HG03521 (cell line): ENCODE measurements around the gene UACA.
"Not testable (repeated sequence)": the region's sequence is repeated elsewhere in the genome, so short reads cannot be mapped to it uniquely, and the experiment has no call there.

Experiments used
- ATAC-seq: cut with Tn5 transposase; IDR thresholded peaks from one replicate; pipeline ENCODE4 v1.9.1; 2021; ENCODE audit warnings: mild to moderate bottlenecking, moderate library complexity; ENCODE audit not compliant: unreplicated experiment

The UACA gene

DNA sequence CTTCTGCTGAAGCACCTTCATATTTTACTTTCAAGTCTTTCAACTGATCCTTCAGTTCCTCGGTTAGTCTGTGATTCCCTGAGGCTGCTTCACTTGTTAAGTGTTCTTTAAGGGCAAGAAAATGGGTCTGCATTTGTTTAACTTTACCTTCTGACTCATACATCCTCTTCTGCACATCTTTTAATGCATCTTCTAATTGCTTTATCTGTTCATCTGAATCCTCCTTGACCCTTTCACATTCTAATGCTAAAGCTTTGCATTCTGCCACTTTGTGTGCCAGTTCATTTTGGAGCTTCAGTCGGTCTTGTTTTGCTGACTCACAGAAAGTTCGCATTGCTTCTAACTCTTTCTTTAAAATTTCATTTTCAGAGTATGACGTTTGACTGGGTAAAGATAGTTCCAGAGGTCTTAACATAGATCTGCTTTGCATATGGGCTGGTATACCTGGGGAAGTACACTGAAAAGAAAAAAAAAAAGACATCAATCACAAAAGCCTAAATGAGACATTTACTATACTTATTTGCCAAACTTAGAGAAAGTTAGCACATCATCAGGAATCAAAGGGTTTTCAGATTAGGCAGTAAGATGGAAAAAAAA is 94.3 kb downstream of the UACA start:
- ATAC-seq: peak; percentile 49

DNA sequence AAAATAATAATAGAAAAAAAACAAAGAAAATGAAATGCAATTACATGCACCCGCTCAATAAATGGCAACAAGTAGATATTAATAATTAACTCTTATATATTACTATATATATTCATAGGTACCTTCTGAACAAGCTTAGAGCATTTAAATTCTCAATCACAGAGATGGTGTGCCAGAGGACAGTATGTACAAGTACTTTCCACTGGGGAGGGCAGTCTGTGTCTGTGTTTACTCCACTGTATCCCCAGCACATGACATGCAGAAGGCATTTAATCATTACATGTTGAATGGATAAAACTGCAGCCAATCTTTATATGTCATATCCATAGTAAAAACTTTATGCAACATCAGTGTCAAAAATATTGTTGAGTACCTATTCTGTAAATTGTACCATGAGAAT is 97.8 kb downstream of the UACA start:
- ATAC-seq: no peak

DNA sequence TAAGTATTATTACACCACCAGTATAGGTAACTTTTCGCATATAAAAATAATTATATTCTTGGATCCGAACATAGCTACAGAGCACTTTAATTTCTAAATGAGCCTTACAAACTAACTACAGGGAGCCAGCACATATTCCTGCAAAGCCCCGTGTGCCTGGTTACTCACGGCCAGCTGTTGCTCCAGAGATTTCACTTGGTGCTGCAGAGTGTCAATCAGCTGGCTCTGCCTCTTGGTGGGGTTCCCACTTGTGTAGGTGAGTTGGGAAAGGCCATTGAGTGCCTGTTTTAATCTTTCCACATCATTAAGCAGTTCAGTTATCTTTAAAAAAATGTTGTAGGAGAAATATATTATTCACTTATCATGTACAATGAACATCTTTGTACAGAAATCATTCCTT is 98.9 kb downstream of the UACA start:
- ATAC-seq: no peak

DNA sequence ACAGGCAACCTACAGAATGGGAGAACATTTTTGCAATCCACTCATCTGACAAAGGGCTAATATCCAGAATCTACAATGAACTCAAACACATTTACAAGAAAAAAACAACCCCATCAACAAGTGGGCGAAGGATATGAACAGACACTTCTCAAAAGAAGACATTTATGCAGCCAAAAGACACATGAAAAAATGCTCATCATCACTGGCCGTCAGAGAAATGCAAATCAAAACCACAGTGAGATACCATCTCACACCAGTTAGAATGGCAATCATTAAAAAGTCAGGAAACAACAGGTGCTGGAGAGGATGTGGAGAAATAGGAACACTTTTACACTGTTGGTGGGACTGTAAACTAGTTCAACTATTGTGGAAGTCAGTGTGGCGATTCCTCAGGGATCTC is 100.3 kb downstream of the UACA start:
- not testable (repeated sequence) for ATAC-seq

DNA sequence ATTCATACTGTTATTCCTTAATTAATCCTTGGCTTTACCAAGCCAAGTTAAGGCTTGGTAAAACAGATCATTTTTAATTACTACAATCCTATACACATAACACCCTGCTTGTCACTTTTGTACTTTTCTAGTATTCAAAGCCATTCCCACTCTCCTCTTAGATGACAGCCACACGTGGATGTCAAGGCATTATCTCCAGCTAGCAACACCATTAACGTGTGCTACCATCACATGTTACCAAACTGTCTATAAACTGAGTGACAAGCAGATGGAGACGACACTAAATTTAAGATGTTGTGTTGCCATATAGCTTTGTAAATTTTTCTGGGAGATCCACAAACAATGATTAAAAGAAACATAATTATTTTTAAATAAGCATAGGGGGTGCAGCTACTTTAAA is 103.7 kb downstream of the UACA start:
- no peak for ATAC-seq

DNA sequence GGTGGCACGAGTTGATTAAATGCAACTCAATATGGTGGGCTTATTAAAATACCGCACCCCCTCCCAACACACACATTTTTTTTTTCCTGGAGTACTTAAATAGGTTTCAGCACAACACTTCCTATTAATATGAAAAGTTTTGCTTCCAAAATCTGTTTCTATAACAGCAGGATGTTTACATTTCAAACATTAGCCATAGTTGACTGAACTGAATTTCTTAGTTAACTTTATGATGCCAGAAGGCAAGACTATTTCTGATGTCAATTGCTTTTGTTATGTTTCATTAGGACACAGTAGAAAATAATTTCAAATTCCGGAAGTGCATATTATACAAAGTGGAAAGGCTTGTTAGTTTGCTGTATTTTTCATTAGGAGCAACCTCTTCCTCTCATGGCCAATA is 104.7 kb downstream of the UACA start:
- ATAC-seq: no peak

DNA sequence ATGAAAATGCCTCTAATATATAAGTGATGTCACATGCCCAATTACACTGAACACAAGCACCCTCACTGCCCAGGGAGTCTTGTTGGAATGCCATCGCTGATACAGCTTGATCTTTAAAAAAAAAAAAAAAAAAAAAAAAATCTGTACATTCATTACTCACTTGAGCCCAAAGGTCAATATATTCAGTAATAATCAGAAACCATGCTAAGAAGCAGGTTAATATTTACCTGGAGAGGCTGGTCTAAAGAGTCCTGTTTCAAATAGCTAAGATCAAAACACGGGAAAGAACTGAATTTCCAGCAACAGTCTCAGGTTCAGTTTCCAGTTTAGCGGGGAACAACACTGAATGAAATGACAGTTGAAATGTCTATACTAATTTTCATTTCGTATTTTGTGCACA is 109.9 kb downstream of the UACA start:
- no peak for ATAC-seq

DNA sequence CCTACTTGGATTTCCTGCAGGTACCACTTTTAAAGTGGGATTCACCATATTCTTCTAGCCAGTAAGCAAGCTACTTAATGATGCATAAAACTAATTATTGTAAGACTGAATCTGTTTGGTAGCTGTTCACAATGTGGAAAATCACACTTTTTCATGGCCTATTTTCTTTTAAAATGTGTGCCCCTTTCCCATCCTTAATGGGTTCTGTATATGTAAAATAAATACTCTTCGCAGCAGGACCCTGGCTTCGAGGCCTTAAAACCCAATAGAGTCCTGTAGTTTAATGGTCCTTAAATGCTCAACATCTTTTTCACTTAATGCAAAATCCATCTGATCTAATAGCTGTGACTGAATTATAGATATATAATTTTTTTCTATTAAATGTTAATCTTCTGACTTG is 111.0 kb downstream of the UACA start:
- ATAC-seq: no peak

DNA sequence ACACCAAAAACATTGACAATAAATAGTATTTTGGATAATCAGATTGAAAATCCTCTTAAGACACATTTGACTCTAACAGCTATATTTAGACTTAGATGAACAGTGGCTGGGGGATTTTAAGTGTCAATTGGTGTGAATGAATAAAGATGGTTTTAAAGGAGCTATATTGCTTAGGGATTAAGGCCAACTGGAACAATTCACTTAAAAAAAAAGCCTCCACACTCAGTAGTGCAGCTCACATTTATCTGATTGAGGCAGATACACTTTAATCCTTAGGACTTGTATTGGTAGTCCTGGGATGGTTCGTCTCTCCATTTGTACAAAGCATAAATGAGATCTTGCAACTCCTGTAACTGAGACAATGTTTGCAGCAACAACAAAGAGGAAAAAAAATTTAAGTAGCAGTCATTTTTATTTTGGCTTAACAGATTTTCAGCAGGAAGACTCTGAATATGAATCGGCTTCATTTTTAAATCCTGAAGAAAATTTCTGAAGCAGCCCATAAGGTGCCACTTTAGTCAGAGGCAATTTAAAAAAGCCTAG is 112.0 kb downstream of the UACA start:
- ATAC-seq: no peak

DNA sequence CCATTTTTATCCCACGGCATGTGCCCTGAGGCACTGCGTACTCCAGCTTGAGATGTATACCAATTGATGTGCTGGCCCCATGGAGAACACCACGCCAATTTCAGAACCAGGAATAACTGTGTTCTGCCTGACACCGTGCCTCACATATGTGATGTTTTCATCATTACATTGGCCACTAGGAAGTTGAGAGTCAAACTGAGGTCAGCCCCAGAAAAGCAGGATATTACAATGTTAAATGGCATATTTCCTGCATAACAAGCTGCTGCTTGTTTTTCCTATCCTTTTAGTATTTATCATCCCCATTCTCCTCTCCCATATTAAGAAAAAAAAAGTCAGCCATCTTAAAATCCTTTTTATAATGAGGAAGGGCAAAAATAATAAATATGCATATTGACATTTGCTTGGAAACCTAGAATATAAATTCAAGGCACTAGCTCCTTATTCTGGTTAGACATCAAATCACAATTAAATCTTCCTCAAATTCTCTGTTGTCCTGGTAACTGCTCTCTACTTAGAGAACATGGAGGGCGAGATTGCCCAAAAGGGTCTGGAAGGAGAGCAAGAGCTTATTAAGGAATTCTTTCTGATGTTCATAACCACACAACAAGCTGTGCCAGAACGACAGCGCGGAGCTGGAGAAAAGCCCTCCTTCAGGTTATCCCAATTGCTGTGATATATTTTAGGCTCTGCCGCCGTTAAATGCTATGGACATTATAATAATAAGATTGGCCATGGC is 112.6 kb downstream of the UACA start:
- ATAC-seq: no peak

DNA sequence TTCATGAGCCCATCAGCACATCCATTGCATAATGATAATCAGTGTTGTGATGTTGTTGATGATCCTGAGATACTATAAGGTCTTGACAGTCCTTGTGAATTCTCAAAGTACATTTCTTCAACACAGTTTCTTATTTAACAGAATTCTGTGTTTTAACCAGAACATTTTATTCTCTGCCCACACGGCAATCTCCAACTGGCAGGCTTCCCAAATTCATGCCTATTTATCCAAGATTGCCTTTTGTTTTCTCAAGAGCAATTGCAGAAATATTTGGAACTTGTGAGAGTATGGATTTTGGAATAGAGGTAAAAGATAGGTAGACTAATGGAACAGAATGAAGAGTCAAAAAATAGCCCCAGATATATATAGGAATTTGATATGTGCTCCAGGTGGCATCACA is 116.0 kb downstream of the UACA start:
- no peak for ATAC-seq

DNA sequence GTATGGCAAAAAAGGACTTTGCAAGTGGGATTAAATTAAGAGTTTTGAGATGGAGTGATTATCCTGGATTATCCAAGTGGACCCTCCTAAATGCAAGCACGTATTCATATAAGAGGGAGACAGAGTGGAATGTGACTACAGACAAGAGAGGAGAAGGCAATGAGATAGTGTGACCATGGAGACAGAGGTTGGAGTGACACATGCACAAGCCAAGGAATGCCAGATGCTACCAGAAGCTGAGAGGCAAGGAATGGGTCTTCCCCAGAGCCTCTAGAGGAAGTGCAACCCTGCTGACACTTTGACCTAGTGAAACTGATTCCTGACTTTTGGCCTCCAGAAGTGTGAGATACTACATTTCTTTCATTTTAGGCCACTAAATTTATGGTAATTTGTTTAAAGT is 117.2 kb downstream of the UACA start:
- ATAC-seq: no peak

DNA sequence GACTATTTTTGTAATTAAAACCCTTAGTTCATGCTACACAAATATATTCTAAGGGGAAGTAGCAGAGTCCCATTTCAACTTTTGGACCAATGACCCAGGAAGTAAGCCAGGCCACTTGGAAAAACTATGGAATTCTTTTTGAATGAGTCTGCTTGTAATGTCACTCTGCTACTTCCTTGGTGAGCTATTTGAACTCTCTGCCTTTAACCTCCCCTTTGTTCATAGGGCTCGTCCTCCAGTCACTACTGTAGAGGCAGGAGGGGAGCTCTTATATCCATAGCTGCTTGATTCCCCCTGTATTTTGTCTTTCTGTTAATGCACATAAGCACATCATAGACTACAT is 119.6 kb downstream of the UACA start:
- ATAC-seq: no peak

DNA sequence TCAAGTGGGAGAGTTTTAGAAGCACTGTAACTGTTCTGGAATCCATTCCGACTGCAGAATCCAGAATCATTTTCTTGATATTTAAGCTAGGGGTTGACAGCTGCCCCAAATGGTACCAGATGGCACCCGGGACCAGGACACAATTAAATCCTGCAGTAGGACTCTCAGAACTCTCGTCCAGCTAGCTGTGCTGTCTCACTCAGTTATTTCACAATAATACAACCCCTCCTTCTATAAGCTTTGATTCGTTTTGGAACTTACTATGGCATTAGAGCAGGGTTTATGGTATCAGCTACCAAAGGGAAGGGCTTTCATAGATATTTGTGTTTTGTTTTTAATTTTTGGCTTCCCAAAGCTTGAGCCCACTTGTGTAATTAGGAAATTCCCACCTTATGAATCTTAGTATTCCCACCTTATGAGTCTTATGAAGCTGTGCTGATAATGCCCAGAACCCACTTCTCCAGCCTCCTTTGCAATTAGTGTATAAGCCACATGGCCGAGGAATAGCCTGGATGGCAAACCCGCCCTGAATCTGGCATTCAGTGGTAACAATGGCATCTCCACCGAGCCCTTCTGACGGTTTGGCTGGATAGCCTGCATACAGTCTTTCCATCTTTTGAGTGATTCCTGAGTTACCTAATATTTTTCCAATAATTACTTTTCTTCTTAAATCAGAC is 120.1 kb downstream of the UACA start:
- no peak for ATAC-seq

DNA sequence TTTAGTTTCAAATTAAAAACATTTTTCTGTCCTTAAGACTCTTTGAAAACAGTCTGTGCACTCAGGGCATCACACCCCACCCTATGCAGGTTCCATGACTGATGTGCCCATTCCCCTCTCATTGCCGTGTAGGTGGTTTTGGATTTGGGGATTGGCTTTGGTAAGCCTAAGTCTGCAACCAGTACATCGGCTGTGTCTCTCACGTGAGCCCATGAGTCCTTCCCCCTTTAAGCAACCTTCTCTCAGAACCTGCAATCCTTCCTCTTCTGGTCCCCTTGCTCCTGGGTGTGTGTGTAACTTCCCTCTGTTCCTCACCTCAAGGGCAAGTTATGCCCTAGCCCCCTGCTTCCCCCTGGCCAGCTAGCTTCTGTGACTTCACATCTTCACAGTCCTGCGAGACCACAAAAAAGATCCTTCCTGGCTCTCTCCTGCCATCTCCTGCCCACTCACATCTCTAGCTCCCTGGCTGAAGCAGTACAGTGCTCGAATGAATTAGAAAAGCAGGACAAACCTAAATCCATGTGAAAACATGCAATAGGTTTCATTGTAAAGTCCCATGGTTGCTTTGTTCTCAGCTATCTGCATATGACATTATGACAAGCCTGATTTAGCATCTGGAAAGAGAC is 126.7 kb downstream of the UACA start:
- ATAC-seq: no peak

DNA sequence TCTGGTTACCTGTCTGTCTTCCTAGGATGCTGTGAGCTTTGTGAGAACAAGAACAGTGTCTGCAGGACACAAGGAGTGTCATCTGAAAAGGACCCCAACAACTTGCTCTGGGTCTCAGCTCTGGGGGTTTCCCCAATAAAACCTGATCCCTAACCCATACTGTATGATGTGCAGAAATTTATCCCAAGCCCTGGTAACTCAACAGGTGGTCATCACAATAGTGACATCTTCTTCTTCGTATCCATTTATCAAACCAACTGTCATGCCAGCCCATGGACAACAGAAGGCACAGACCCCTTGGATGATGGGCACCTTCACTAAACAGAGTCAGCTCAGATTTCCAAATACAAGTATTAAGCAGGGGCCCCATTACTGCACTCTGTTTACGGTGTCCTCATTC is 127.5 kb downstream of the UACA start:
- ATAC-seq: no peak

DNA sequence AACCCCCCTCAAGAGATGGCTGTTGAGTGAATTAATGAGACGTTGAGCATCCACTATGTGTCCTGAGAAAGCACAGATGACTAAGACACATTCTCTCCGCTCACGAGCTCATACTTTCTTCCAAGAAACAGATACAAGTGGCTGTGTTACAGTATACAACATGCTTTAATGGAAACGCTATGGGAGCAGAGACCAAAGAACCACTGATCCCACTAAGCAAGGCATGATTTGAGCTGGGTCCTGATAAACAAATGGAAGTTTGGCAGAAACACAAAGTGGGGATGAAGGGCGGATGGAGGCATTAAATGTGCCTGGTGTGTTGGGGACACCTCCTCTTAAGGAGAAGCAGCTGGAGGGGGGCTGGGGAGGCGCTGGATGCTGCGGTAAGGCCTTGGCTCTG is 129.4 kb downstream of the UACA start:
- ATAC-seq: no peak

DNA sequence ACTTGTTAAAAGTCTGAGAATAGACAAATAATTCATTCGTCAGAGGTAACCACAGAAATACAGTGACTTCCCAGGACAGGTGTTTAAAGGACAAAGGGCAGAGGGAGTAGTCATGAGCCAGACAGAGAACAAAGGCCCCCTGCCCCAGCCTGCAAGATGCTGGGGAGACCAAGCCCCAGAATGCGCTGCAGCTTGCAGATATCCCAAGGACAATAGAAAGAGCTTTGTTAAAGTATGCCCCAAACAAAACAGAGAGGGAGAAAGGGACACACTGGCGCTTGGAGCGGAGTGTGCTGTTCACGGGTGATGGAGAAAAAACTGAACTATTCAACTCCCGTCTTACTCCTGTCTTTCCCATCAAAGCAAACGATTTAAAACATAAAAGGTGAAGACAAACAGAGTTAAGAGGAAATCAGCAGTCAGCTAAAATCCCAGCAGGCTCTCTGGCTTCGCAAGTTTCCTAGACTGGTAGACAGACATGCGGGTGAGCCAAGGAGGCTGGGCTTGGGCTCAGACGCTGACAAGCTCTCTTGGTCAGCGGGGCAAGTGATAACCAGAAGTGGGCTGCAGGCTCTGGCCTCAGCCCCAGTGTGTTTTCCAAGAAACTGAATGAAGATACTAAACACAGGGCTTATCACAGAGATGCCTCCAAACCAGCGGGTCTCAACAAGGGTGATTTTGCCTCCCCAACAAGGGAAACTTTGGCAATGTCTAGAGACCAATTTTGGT is 130.1 kb downstream of the UACA start:
- ATAC-seq: no peak

DNA sequence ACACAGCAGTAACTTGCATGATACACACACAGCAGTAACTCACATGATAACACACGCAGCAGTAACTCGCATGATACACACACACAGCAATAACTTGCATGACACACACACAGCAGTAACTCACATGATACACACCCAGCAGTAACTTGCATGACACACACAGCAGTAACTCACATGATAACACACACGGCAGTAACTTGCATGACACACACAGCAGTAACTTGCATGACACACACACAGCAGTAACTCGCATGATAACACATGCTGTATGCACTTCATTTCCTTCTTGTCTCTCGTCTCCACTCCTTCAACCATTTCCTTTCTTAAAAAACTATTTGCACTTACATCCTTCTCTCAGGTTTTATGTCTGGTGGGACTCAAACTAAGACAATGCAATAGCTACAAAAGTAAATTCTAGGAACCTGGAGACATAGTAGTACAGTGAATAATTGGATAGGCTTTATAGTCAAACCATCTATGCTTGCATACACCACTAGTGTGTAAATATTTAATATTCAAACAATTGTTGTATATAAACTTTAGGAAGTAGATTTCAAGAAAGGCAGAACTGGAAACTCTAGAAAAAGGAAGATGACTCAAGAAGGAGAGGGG is 130.8 kb downstream of the UACA start:
- no peak for ATAC-seq

DNA sequence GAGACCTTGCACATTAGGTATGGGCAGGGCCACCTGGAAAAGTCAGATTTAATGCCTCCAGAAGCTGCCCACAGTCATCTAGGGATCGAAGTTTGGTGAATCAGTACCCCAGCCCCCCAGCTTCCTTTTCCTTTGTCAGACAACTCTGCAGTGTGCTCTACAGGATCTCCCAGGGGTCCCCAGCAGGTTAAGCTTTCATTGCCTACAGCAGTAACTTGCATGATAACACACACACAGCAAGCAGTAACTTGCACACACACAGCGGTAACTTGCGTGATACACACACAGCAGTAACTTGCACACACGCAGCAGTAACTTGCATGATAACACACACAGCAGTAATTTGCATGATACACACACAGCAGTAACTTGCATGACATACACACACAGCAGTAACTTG is 131.3 kb downstream of the UACA start:
- ATAC-seq: no peak
